HepG2 (cell line): ENCODE data around the gene SEMA3E.

ENCODE experiments used
- ZNF274 ChIP-seq: sonication (generic); formaldehyde crosslinking; IDR thresholded peaks from 2 replicates; pipeline ENCODE4 v1.5.1; 2020; ENCODE audit warnings: mild to moderate bottlenecking, missing genetic modification reagents
- TF ChIP-seq, protein P1 (sequence below): sonication (generic); formaldehyde crosslinking; IDR thresholded peaks from 2 replicates; pipeline ENCODE4 v1.4.0; 2020; ENCODE audit warnings: low read depth, missing genetic modification reagents

- TF ChIP-seq ZNF274 (CRISPR knock-in tag): no peak
- TF ChIP-seq, protein P1, sequence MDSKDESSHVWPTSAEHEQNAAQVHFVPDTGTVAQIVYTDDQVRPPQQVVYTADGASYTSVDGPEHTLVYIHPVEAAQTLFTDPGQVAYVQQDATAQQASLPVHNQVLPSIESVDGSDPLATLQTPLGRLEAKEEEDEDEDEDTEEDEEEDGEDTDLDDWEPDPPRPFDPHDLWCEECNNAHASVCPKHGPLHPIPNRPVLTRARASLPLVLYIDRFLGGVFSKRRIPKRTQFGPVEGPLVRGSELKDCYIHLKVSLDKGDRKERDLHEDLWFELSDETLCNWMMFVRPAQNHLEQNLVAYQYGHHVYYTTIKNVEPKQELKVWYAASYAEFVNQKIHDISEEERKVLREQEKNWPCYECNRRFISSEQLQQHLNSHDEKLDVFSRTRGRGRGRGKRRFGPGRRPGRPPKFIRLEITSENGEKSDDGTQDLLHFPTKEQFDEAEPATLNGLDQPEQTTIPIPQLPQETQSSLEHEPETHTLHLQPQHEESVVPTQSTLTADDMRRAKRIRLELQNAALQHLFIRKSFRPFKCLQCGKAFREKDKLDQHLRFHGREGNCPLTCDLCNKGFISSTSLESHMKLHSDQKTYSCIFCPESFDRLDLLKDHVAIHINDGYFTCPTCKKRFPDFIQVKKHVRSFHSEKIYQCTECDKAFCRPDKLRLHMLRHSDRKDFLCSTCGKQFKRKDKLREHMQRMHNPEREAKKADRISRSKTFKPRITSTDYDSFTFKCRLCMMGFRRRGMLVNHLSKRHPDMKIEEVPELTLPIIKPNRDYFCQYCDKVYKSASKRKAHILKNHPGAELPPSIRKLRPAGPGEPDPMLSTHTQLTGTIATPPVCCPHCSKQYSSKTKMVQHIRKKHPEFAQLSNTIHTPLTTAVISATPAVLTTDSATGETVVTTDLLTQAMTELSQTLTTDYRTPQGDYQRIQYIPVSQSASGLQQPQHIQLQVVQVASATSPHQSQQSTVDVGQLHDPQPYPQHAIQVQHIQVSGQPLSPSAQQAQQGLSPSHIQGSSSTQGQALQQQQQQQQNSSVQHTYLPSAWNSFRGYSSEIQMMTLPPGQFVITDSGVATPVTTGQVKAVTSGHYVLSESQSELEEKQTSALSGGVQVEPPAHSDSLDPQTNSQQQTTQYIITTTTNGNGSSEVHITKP (CRISPR knock-in tag): no peak
Observed at GRCh38 chr7:83643012-83643411, 5.9 kb downstream of the SEMA3E start.
